Hepatocyte (in vitro differentiated cells): ENCODE results near the gene COL19A1. TPM values are rescaled to one million over a fixed set of nuclear protein-coding genes. Genes with fewer than 3 reads are reported as not detected.

ENCODE experiments used
- DNase-seq: peaks from one replicate; pipeline ENCODE4 v3.0.0-alpha.2; 2016; ENCODE audit warnings: low spot score
- H2AFZ ChIP-seq: fragments of 200-600 bp; sonication (generic); 2 replicates; pipeline ENCODE4 v1.6.0; 2016; ENCODE audit warnings: antibody characterized with exemption, mild to moderate bottlenecking
- H3K27ac ChIP-seq: fragments of 200-600 bp; sonication (generic); 2 replicates; pipeline ENCODE4 v1.5.1; 2016; ENCODE audit warnings: mild to moderate bottlenecking
- H3K27me3 ChIP-seq: fragments of 200-600 bp; sonication (generic); 2 replicates; pipeline ENCODE4 v1.6.1; 2016
- H3K36me3 ChIP-seq: fragments of 200-600 bp; sonication (generic); replicated peaks from 2 replicates; pipeline ENCODE4 v1.5.1; 2016; ENCODE audit warnings: low read depth; ENCODE audit not compliant: insufficient read depth
- H3K4me1 ChIP-seq: fragments of 200-600 bp; sonication (generic); 2 replicates; pipeline ENCODE4 v1.5.1; 2016; ENCODE audit warnings: mild to moderate bottlenecking, moderate library complexity; ENCODE audit not compliant: insufficient read depth
- H3K4me2 ChIP-seq: fragments of 200-600 bp; sonication (generic); 2 replicates; pipeline ENCODE4 v1.6.0; 2016
- H3K4me3 ChIP-seq: fragments of 200-600 bp; sonication (generic); 2 replicates; pipeline ENCODE4 v1.5.1; 2016; ENCODE audit warnings: mild to moderate bottlenecking
- H3K79me2 ChIP-seq: fragments of 200-600 bp; sonication (generic); 2 replicates; pipeline ENCODE4 v1.6.0; 2017; ENCODE audit warnings: mild to moderate bottlenecking
- H3K9me2 ChIP-seq: fragments of 200-600 bp; sonication (generic); replicated peaks from 2 replicates; pipeline ENCODE4 v1.6.0; 2017; ENCODE audit warnings: mild to moderate bottlenecking; ENCODE audit not compliant: insufficient read depth
- H3K9me3 ChIP-seq: fragments of 200-600 bp; sonication (generic); 2 replicates; pipeline ENCODE4 v1.5.1; 2016; ENCODE audit warnings: low read depth, mild to moderate bottlenecking
- H4K20me1 ChIP-seq: fragments of 200-600 bp; sonication (generic); 2 replicates; pipeline ENCODE4 v1.6.0; 2016; ENCODE audit warnings: mild to moderate bottlenecking; ENCODE audit not compliant: insufficient read depth, poor library complexity, severe bottlenecking
- EZH2 ChIP-seq: fragments of 200-600 bp; sonication (generic); IDR thresholded peaks from 2 replicates; pipeline ENCODE4 v1.6.1; 2016; ENCODE audit warnings: antibody characterized with exemption, mild to moderate bottlenecking, borderline replicate concordance
- EZH2phosphoT487 ChIP-seq: fragments of 200-600 bp; sonication (generic); IDR thresholded peaks from one replicate; pipeline ENCODE4 v1.6.1; 2018; ENCODE audit warnings: antibody characterized with exemption, mild to moderate bottlenecking, low read depth, moderate library complexity; ENCODE audit not compliant: unreplicated experiment, severe bottlenecking
- WGBS: methylation state at CpG from one replicate; pipeline ENCODE4 v1.1.6; 2016; ENCODE audit warnings: low lambda C conversion rate; ENCODE audit errors: missing lambda C conversion rate; 5-methylcytosine and 5-hydroxymethylcytosine counted together
- polyA plus RNA-seq: library from polyadenylated mRNA; unstranded; fragments of >200 nt; fragmentation: Nextera tagmentation; extraction: Ambion mirVana; gene quantifications from 2 replicates; pipeline ENCODE4 v1.2.1, GENCODE V29; 2016
- total RNA-seq: library from RNA; depleted of rRNA; stranded (reverse); fragments of >200 nt; gene quantifications from 2 replicates; pipeline ENCODE4 v1.2.3, GENCODE V29; 2014
- TF ChIP-seq, protein P1 (sequence below): fragments of 200-600 bp; sonication (generic); IDR thresholded peaks from 2 replicates; pipeline ENCODE4 v1.5.1; 2016; ENCODE audit warnings: antibody characterized with exemption, mild to moderate bottlenecking; ENCODE audit not compliant: poor library complexity

The COL19A1 gene
- total and polyA plus RNA-seq, 2 experiments from 2014 or later: 1.1 to 1.2 TPM

DNA sequence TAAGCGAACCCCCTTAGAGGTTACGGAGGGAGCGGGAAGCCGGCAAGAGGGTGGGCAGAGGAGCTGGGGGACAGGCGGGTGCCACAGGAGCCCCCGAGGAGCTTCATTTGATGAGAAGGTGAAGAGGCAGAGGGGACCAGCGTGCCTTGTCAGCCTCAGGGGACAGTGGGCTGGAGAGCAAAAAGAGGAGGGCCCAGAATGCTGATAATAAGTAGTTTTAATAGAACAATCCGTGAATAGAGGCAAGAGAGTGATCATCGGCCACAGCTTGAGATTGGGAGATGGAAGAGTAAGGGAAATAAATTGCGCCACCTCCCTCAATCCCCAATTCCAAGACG is 1.3 kb downstream of the COL19A1 start:
- Histone ChIP-seq H3K27me3 (peaks cover 5% of the 10 kb centered on the region), H3K4me3 (peak overlapping the region; percentile 75), H3K9me2 (no peaks in the 10 kb centered on the region), H3K36me3 (no peaks in the 10 kb centered on the region), H3K4me1 (no peaks in the 10 kb centered on the region), H2AFZ (peak overlapping the region; percentile 94), H3K9me3 (no peaks in the 10 kb centered on the region), H3K79me2 (no peaks in the 10 kb centered on the region), H4K20me1 (no peaks in the 10 kb centered on the region), H3K4me2 (peak overlapping the region; percentile 96), H3K27ac (no peak overlapping the region)
- WGBS: 7% methylated on average over 11 of the region's 11 CpGs
- TF ChIP-seq, protein P1, sequence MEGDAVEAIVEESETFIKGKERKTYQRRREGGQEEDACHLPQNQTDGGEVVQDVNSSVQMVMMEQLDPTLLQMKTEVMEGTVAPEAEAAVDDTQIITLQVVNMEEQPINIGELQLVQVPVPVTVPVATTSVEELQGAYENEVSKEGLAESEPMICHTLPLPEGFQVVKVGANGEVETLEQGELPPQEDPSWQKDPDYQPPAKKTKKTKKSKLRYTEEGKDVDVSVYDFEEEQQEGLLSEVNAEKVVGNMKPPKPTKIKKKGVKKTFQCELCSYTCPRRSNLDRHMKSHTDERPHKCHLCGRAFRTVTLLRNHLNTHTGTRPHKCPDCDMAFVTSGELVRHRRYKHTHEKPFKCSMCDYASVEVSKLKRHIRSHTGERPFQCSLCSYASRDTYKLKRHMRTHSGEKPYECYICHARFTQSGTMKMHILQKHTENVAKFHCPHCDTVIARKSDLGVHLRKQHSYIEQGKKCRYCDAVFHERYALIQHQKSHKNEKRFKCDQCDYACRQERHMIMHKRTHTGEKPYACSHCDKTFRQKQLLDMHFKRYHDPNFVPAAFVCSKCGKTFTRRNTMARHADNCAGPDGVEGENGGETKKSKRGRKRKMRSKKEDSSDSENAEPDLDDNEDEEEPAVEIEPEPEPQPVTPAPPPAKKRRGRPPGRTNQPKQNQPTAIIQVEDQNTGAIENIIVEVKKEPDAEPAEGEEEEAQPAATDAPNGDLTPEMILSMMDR: no peak
- DNase-seq: no peak

- Histone ChIP-seq H4K20me1 (no peaks in the 10 kb centered on the region), H3K27me3 (peaks cover 5% of the 10 kb centered on the region), H3K9me3 (no peaks in the 10 kb centered on the region), H3K27ac (no peak overlapping the region), H3K9me2 (no peaks in the 10 kb centered on the region), H3K4me3 (no peak overlapping the region), H3K4me2 (peak overlapping the region; percentile 96), H3K4me1 (no peaks in the 10 kb centered on the region), H3K79me2 (no peaks in the 10 kb centered on the region), H3K36me3 (no peaks in the 10 kb centered on the region), H2AFZ (no peak overlapping the region)
- DNase-seq: no peak
- 92% methylated on average over 1 of the region's 1 CpG for WGBS
- no peak for TF ChIP-seq EZH2phosphoT487
- TF ChIP-seq, protein P1: peak; percentile 5
These were observed 2.0 kb downstream of the COL19A1 start for GRCh38 chr6:69868252-69868804.

DNA sequence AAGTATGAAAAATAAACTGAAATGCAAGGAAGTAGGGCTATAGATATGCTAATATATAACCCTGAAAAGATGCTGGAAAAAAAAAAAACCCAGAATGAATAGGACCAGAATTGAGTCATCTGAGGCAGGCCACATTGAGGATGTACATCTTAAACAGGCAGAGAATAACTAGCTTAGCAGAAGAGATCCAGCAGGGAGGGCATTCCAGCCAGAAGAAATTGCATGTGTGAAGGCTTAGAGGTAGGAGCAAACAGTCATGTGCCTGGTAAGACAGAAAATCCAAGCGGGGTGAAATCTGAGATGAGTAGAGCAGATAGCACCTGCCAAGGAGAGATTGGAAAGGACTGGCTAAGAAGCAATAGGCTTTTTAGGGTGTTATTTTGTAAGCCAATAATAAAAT is 2.6 kb downstream of the COL19A1 start:
- Histone ChIP-seq H3K4me1 (no peaks in the 10 kb centered on the region), H3K27me3 (peaks cover 5% of the 10 kb centered on the region), H3K9me3 (no peaks in the 10 kb centered on the region), H3K4me2 (no peak overlapping the region), H3K27ac (no peak overlapping the region), H2AFZ (no peak overlapping the region), H3K36me3 (no peaks in the 10 kb centered on the region), H3K4me3 (no peak overlapping the region), H3K79me2 (no peaks in the 10 kb centered on the region), H4K20me1 (no peaks in the 10 kb centered on the region), H3K9me2 (no peaks in the 10 kb centered on the region)
- DNase-seq: no peak
- 70% methylated on average over 1 of the region's 1 CpG for WGBS
- TF ChIP-seq, protein P1: no peak
- no peak for TF ChIP-seq EZH2
- no peak for TF ChIP-seq EZH2phosphoT487

DNA sequence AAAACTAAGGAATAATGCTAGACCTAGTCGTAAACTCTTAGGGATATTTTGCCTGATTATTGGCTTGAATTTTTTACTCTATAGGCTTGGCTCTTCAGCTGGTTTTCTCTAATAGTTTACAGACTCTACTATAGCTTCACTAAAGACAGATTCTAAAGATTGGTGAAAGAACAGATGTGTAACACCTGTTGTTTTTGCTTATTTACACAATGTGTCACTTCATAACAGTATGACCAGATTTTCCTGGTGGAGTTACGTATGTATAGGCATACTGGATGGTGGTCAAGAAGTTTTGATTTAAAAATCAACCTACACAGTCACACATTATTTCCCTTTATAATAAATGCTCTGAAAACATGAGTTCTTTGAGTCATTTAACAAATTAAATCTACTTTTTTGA is 4.8 kb downstream of the COL19A1 start:
- no peaks in the 10 kb centered on the region for H3K9me2 ChIP-seq
- no peaks in the 10 kb centered on the region for H3K9me3 ChIP-seq
- no peak overlapping the region for H3K4me2 ChIP-seq
- no peaks in the 10 kb centered on the region for H3K4me1 ChIP-seq
- no peak overlapping the region for H3K27ac ChIP-seq
- peaks cover 2% of the 10 kb centered on the region for H3K27me3 ChIP-seq
- no peaks in the 10 kb centered on the region for H3K36me3 ChIP-seq
- TF ChIP-seq EZH2phosphoT487 (no peak), EZH2 (no peak)
- TF ChIP-seq, protein P1: no peak
- no peak overlapping the region for H2AFZ ChIP-seq
- DNase-seq: no peak
- H4K20me1 ChIP-seq: no peaks in the 10 kb centered on the region
- no peaks in the 10 kb centered on the region for H3K79me2 ChIP-seq
- WGBS: 84% methylated on average over 2 of the region's 2 CpGs
- no peak overlapping the region for H3K4me3 ChIP-seq
